HCT116 (cell line): ENCODE measurements around the gene VAV2.

Source experiments
- CEBPB ChIP-seq: IDR thresholded peaks from 2 replicates; pipeline ENCODE4 v1.6.1; 2012; ENCODE audit warnings: low read depth
- CTCF ChIP-seq, 3 experiments: fragments of 200-600 bp in 1 of 3; sonication (generic) in 1 of 3; IDR thresholded peaks in 2 of 3; conservative IDR thresholded peaks in 1 of 3; 2 replicates each; pipeline ENCODE4 v1.5.1; 2012 to 2017; ENCODE audit warnings: low read depth in 2 of 3, low read length in 2 of 3, antibody characterized with exemption in 1 of 3, borderline replicate concordance in 1 of 3, control low read depth in 1 of 3, mild to moderate bottlenecking in 1 of 3, mixed read lengths in 1 of 3, mixed run types in 1 of 3, moderate library complexity in 1 of 3; ENCODE audit not compliant: insufficient read depth in 1 of 3
- EGR1 ChIP-seq: IDR thresholded peaks from 2 replicates; pipeline ENCODE4 v1.6.1; 2012; ENCODE audit warnings: low read depth
- EZH2 ChIP-seq: fragments of 200-600 bp; sonication (generic); IDR thresholded peaks from 2 replicates; pipeline ENCODE4 v1.6.1; 2017; ENCODE audit warnings: antibody characterized with exemption, mixed run types
- FOSL1 ChIP-seq: IDR thresholded peaks from 2 replicates; pipeline ENCODE4 v1.6.1; 2012; ENCODE audit warnings: low read depth
- JUND ChIP-seq: IDR thresholded peaks from 2 replicates; pipeline ENCODE4 v1.6.1; 2012
- POLR2A ChIP-seq: IDR thresholded peaks from 2 replicates; pipeline ENCODE4 v1.7.0; 2011; ENCODE audit warnings: borderline replicate concordance; ENCODE audit not compliant: insufficient read depth, insufficient read length; ENCODE audit errors: extremely low read depth
- REST ChIP-seq: IDR thresholded peaks from 2 replicates; pipeline ENCODE4 v1.6.1; 2012; ENCODE audit warnings: low read depth
- ZNF274 ChIP-seq: fragments of 200-500 bp; sonication (Bioruptor generic); IDR thresholded peaks from 2 replicates; pipeline ENCODE4 v1.6.1; 2014; ENCODE audit warnings: mild to moderate bottlenecking, low read depth, low read length, inconsistent platforms

- TF ChIP-seq EZH2 (no peak), POLR2A (no peak), JUND (no peak), CTCF (IDR thresholded peaks at IDR 0.05 in 2 of 3, conservative IDR thresholded peaks at IDR 0.05 in 1 of 3; ENCODE audit: borderline replicate concordance in 1 of 3, insufficient read depth in 1 of 3, low read depth in 2 of 3, low read length in 2 of 3) (no peak), REST (no peak), FOSL1 (no peak), EGR1 (no peak), CEBPB (no peak), ZNF274 (no peak)
These were observed 113.7 kb downstream of the VAV2 start for GRCh38 chr9:133878402-133878801.
